Upper lobe of right lung (tissue), 1 donor: ENCODE measurements around the gene TRABD2B. TPM values are rescaled to one million over a fixed set of nuclear protein-coding genes. Genes with fewer than 3 reads are reported as not detected.
A peak's percentile ranks its signal among the peaks of the same experiment; 100 is the strongest.

Experiments
- ATAC-seq: fragments of 200-7000 bp; cut with Tn5 transposase; one replicate; pipeline ENCODE4 v1.9.1; 2020; ENCODE audit warnings: mild to moderate bottlenecking, moderate library complexity
- DNase-seq: peaks from one replicate; pipeline ENCODE4 v3.0.0-alpha.2; 2020
- H3K27ac ChIP-seq: fragments of 200-600 bp; one replicate; pipeline ENCODE4 v1.8.0; 2022
- H3K27me3 ChIP-seq: fragments of 200-600 bp; one replicate; pipeline ENCODE4 v1.8.0; 2022; ENCODE audit warnings: mild to moderate bottlenecking
- H3K36me3 ChIP-seq: fragments of 200-600 bp; one replicate; pipeline ENCODE4 v1.8.0; 2022
- H3K4me1 ChIP-seq: fragments of 200-600 bp; one replicate; pipeline ENCODE4 v1.8.0; 2022
- H3K4me3 ChIP-seq: fragments of 200-600 bp; one replicate; pipeline ENCODE4 v1.8.0; 2022; ENCODE audit warnings: mild to moderate bottlenecking
- H3K9me3 ChIP-seq: fragments of 200-600 bp; one replicate; pipeline ENCODE4 v1.8.0; 2022
- intact Hi-C: fragments of 100-400 bp; cut with DNase I; formaldehyde crosslinking; loops from one replicate; pipeline ENCODE4 v1.11.0; 2022
- total RNA-seq: library from RNA; stranded (reverse); fragmentation: NEBNext Ultra II Directional; extraction: Animal tissue kit (Norgen Biotek cat#: 25700); gene quantifications from one replicate; pipeline ENCODE4 v1.2.1, GENCODE V29; 2021
- TF ChIP-seq, protein P1 (sequence below): fragments of 200-600 bp; IDR thresholded peaks from one replicate; pipeline ENCODE4 v1.8.0; 2022; ENCODE audit warnings: antibody characterized with exemption
- donor health status: DM: no; HTN: yes; CAD: no; lungs with severe emphysema.

TRABD2B gene
- total RNA-seq, 1 donor from 2014 or later, result 1.2 TPM

DNA sequence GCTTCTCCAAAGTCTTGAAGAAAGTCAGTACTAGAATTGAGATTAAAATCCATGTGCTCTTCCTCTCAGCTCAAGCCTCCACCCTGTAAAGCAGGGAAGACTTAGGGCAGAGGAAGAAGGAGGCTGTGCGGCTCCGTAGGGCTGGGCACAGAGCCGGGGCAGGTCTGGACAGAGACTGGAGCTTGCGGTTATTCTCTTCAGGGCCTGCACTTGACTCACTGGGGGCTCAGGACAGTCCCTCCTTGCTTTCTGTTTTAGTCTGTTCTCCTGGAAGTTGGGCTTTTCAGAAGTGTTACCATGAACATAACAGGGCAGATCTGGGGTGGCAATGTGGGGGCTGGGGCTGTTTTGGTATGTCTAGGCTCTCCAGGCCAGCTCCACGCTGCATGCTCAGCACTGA lies 21.6 kb upstream of the TRABD2B start:
- ATAC-seq (no peak), DNase-seq (no peak)
- H3K27me3 ChIP-seq, result no peaks in the 10 kb centered on the region
- H3K4me3 ChIP-seq, result no peak overlapping the region
- no peaks in the 10 kb centered on the region for H3K9me3 ChIP-seq
- no peaks in the 10 kb centered on the region for H3K36me3 ChIP-seq
- H3K4me1 ChIP-seq, result peaks cover 5% of the 10 kb centered on the region
- TF ChIP-seq, protein P1, sequence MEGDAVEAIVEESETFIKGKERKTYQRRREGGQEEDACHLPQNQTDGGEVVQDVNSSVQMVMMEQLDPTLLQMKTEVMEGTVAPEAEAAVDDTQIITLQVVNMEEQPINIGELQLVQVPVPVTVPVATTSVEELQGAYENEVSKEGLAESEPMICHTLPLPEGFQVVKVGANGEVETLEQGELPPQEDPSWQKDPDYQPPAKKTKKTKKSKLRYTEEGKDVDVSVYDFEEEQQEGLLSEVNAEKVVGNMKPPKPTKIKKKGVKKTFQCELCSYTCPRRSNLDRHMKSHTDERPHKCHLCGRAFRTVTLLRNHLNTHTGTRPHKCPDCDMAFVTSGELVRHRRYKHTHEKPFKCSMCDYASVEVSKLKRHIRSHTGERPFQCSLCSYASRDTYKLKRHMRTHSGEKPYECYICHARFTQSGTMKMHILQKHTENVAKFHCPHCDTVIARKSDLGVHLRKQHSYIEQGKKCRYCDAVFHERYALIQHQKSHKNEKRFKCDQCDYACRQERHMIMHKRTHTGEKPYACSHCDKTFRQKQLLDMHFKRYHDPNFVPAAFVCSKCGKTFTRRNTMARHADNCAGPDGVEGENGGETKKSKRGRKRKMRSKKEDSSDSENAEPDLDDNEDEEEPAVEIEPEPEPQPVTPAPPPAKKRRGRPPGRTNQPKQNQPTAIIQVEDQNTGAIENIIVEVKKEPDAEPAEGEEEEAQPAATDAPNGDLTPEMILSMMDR, result no peak
- peak overlapping the region; percentile 44 for H3K27ac ChIP-seq
- intact Hi-C loops, result no loop called here

DNA sequence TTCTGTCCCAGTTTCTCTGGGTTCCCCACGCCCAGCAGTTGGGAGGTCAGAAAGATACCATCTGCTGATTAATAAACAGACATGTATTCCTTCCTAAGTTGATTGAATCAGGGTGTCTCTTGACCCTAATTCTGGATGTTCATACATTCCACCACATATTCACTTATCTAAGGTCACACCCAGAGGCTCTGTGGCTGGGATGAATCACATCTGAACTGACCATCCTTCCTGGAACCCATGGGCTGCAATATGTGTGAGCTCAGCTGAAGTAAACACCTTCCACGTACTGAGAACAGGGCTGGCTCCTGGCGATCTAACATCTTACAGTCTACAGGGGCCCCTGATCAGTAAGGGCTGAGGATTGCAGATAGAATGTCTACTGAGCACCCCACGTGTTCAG lies 20.5 kb upstream of the TRABD2B start:
- intact Hi-C loops, result no loop called here
- ATAC-seq (peak; percentile 47), DNase-seq (no peak)
- H3K36me3 ChIP-seq, result no peaks in the 10 kb centered on the region
- peak overlapping the region; percentile 44 for H3K27ac ChIP-seq
- peaks cover 5% of the 10 kb centered on the region for H3K4me1 ChIP-seq
- H3K4me3 ChIP-seq, result no peak overlapping the region
- H3K9me3 ChIP-seq, result no peaks in the 10 kb centered on the region
- H3K27me3 ChIP-seq, result no peaks in the 10 kb centered on the region
- TF ChIP-seq, protein P1, result no peak

DNA sequence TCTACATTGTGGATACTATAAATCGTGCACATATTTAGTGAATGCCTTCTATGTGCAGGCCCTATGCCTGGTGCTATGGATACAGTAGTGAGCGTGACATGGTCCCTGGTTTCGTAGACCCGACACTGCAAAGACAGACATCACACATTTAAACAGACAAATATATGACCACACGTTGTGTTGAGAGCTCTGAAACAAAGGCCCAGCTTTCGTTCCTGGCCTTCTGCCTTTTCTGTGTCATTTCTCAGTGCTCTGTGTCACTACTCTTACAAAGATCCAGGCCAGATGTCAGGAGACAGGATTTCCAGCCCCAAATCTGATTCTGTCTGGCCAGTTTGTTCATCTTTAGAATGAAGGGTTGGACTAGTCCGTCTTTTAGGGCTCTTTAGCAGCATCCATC lies 19.3 kb upstream of the TRABD2B start:
- TF ChIP-seq, protein P1, result no peak
- DNase-seq, result no peak
- intact Hi-C loops, result no loop called here

DNA sequence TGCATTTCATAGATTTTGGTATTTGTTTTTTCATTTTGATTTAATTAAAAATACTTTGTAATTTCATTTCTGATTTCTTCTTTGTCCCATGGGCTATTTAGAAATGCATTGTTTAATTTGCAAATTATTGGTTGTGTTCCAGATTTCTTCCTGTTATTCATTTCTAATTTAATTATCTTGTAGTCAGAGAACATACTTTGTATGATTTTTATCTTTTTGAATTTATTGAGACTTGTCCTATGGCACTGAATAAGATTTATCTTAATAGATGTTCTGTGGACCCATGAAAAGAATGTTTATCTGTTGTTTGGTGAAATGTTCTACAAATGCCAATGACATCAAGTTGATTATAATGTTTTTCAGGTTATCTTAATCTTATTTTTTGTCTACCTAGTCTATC lies 16.1 kb upstream of the TRABD2B start:
- DNase-seq, result no peak
- Histone ChIP-seq H3K27ac (no peak overlapping the region), H3K36me3 (no peaks in the 10 kb centered on the region), H3K9me3 (no peaks in the 10 kb centered on the region), H3K4me3 (no peak overlapping the region), H3K4me1 (peaks cover 5% of the 10 kb centered on the region), H3K27me3 (no peaks in the 10 kb centered on the region)
- intact Hi-C loops, result no loop called here
- ATAC-seq, result no peak
- TF ChIP-seq, protein P1, result no peak

More for the DNA sequence above, 19.3 kb upstream of the TRABD2B start:
- no peak for ATAC-seq
- no peaks in the 10 kb centered on the region for H3K36me3 ChIP-seq
- no peak overlapping the region for H3K4me3 ChIP-seq
- H3K27me3 ChIP-seq, result no peaks in the 10 kb centered on the region
- H3K9me3 ChIP-seq, result no peaks in the 10 kb centered on the region
- no peak overlapping the region for H3K27ac ChIP-seq
- H3K4me1 ChIP-seq, result peaks cover 5% of the 10 kb centered on the region

DNA sequence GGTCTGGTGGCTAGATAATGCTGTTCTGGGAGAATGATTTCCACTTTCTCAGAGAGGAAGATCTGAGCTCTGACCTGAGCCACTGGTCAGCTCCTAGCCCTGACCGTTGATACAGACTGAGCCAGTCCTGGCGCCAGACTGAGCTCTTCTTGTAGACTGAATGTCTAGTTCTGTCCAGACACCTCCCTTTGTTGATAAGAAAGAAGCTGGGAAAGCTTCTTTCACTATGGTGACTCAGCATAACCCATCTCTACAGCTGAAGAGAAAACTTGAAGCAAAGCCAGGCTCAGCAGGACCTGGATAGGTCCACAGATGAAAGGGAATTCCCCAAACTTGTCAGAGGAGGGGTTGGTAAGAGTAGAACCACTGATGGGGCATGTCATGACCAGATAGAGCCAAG lies 9.9 kb upstream of the TRABD2B start:
- peak; percentile 24 for ATAC-seq
- intact Hi-C loops, result no loop called here
- TF ChIP-seq, protein P1, result no peak
- H3K4me3 ChIP-seq, result no peak overlapping the region
- no peak for DNase-seq
- no peak overlapping the region for H3K27ac ChIP-seq
- no peaks in the 10 kb centered on the region for H3K27me3 ChIP-seq
- no peaks in the 10 kb centered on the region for H3K9me3 ChIP-seq
- H3K4me1 ChIP-seq, result no peaks in the 10 kb centered on the region
- H3K36me3 ChIP-seq, result no peaks in the 10 kb centered on the region

DNA sequence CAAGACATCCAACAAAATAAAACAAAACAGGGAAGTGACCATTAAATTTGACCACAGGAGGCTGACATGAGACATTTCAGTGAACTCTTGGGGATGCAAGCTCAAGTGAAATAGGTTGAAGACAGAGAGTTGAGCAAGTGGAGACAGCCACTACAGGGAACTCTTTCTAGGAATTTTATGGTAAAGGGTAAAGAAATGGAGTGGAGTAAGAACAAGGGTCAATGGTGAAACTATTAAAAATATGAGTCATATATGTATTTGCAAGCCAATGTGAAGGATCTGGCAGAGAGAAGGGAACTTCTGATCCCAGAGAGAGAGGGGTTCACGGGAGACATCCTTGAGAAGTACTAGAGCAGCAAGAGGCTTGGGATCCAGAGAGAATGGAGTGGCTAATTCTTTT lies 9.1 kb upstream of the TRABD2B start:
- Histone ChIP-seq H3K27ac (no peak overlapping the region), H3K9me3 (no peaks in the 10 kb centered on the region), H3K4me1 (no peaks in the 10 kb centered on the region), H3K36me3 (no peaks in the 10 kb centered on the region), H3K4me3 (no peak overlapping the region), H3K27me3 (no peaks in the 10 kb centered on the region)
- ATAC-seq (peak; percentile 51), DNase-seq (no peak)
- TF ChIP-seq, protein P1, result no peak
- intact Hi-C loops, result no loop called here
